Breast epithelium (tissue), 3 donors: ENCODE results near the gene LCK.

ENCODE experiments used
- POLR2A ChIP-seq: fragments of 450-650 bp; IDR thresholded peaks from one replicate; pipeline ENCODE4 v1.6.1; 2016; ENCODE audit warnings: antibody characterized with exemption, mild to moderate bottlenecking, moderate library complexity
- POLR2AphosphoS5 ChIP-seq, 3 donors: sonication (generic); formaldehyde crosslinking; IDR thresholded peaks; one replicate each; pipeline ENCODE4 v1.6.1; 2017; ENCODE audit warnings: antibody characterized with exemption in 3 of 3
- TF ChIP-seq, protein P1 (sequence below), 3 donors: fragments of 450-650 bp; IDR thresholded peaks; one replicate each; pipeline ENCODE4 v1.5.1; 2016 to 2017; ENCODE audit warnings: antibody characterized with exemption in 3 of 3, mild to moderate bottlenecking in 3 of 3, moderate library complexity in 3 of 3

DNA sequence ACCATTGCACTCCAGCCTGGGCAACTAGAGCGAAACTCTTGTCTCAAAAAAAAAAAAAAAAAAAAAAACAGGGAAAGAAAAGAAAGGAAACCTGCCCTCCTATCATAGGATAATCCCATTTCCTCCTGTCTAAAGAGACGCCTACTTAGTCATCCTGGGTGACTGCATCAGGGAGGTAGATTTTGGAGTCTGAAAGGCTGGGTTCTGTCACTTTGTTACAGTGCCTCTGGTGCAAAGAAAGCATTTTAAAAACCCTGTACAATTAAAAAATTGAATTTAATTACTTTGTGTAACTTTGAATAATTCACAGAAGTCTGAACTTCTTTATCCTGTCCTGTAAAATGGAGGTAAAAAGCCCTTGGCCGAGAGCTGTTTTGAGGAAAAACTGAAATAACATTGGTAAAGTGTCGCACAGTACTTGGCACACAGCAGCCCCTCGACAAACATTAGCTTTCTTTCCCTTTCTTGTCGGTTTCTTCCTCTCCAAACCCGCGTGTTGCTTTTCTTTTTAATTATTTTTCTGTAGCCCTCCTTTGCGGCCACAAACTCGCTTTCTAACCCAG lies 40.2 kb downstream of the LCK start:
- TF ChIP-seq, protein P1, sequence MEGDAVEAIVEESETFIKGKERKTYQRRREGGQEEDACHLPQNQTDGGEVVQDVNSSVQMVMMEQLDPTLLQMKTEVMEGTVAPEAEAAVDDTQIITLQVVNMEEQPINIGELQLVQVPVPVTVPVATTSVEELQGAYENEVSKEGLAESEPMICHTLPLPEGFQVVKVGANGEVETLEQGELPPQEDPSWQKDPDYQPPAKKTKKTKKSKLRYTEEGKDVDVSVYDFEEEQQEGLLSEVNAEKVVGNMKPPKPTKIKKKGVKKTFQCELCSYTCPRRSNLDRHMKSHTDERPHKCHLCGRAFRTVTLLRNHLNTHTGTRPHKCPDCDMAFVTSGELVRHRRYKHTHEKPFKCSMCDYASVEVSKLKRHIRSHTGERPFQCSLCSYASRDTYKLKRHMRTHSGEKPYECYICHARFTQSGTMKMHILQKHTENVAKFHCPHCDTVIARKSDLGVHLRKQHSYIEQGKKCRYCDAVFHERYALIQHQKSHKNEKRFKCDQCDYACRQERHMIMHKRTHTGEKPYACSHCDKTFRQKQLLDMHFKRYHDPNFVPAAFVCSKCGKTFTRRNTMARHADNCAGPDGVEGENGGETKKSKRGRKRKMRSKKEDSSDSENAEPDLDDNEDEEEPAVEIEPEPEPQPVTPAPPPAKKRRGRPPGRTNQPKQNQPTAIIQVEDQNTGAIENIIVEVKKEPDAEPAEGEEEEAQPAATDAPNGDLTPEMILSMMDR (IDR thresholded peaks at IDR 0.05) = no peak
- TF ChIP-seq POLR2A (no peak), POLR2AphosphoS5 (IDR thresholded peaks at IDR 0.05) (no peak)
